ENCODE results near the gene GAS2L3. TPM values are rescaled to one million over a fixed set of nuclear protein-coding genes. Genes with fewer than 3 reads are reported as not detected.

GAS2L3 gene
- total and polyA plus RNA-seq, 2 of the 8 experiments (the other 6 are each of a cell fraction or from before 2014, with no cell fraction given), result 2.1 to 19.3 TPM

DNA sequence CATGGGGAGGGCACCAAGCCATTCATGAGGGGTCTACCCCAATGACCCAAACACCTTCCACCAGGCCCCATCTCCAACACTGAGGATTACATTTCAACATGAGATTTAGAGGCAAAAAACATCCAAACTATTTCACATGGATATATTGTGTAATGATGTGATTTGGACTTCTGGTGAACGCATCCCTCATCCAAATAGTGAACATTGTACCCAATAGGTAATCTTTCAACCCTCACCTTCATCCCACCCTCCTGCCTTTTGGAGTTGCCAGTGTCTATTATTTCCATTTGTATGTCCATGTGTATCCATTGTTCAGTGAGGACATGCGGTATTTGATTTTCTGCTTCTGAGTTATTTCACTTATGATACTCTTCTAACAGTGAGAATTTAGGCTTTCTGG lies 16.1 kb upstream of the GAS2L3 start (continued):
- TF ChIP-seq, protein P1, sequence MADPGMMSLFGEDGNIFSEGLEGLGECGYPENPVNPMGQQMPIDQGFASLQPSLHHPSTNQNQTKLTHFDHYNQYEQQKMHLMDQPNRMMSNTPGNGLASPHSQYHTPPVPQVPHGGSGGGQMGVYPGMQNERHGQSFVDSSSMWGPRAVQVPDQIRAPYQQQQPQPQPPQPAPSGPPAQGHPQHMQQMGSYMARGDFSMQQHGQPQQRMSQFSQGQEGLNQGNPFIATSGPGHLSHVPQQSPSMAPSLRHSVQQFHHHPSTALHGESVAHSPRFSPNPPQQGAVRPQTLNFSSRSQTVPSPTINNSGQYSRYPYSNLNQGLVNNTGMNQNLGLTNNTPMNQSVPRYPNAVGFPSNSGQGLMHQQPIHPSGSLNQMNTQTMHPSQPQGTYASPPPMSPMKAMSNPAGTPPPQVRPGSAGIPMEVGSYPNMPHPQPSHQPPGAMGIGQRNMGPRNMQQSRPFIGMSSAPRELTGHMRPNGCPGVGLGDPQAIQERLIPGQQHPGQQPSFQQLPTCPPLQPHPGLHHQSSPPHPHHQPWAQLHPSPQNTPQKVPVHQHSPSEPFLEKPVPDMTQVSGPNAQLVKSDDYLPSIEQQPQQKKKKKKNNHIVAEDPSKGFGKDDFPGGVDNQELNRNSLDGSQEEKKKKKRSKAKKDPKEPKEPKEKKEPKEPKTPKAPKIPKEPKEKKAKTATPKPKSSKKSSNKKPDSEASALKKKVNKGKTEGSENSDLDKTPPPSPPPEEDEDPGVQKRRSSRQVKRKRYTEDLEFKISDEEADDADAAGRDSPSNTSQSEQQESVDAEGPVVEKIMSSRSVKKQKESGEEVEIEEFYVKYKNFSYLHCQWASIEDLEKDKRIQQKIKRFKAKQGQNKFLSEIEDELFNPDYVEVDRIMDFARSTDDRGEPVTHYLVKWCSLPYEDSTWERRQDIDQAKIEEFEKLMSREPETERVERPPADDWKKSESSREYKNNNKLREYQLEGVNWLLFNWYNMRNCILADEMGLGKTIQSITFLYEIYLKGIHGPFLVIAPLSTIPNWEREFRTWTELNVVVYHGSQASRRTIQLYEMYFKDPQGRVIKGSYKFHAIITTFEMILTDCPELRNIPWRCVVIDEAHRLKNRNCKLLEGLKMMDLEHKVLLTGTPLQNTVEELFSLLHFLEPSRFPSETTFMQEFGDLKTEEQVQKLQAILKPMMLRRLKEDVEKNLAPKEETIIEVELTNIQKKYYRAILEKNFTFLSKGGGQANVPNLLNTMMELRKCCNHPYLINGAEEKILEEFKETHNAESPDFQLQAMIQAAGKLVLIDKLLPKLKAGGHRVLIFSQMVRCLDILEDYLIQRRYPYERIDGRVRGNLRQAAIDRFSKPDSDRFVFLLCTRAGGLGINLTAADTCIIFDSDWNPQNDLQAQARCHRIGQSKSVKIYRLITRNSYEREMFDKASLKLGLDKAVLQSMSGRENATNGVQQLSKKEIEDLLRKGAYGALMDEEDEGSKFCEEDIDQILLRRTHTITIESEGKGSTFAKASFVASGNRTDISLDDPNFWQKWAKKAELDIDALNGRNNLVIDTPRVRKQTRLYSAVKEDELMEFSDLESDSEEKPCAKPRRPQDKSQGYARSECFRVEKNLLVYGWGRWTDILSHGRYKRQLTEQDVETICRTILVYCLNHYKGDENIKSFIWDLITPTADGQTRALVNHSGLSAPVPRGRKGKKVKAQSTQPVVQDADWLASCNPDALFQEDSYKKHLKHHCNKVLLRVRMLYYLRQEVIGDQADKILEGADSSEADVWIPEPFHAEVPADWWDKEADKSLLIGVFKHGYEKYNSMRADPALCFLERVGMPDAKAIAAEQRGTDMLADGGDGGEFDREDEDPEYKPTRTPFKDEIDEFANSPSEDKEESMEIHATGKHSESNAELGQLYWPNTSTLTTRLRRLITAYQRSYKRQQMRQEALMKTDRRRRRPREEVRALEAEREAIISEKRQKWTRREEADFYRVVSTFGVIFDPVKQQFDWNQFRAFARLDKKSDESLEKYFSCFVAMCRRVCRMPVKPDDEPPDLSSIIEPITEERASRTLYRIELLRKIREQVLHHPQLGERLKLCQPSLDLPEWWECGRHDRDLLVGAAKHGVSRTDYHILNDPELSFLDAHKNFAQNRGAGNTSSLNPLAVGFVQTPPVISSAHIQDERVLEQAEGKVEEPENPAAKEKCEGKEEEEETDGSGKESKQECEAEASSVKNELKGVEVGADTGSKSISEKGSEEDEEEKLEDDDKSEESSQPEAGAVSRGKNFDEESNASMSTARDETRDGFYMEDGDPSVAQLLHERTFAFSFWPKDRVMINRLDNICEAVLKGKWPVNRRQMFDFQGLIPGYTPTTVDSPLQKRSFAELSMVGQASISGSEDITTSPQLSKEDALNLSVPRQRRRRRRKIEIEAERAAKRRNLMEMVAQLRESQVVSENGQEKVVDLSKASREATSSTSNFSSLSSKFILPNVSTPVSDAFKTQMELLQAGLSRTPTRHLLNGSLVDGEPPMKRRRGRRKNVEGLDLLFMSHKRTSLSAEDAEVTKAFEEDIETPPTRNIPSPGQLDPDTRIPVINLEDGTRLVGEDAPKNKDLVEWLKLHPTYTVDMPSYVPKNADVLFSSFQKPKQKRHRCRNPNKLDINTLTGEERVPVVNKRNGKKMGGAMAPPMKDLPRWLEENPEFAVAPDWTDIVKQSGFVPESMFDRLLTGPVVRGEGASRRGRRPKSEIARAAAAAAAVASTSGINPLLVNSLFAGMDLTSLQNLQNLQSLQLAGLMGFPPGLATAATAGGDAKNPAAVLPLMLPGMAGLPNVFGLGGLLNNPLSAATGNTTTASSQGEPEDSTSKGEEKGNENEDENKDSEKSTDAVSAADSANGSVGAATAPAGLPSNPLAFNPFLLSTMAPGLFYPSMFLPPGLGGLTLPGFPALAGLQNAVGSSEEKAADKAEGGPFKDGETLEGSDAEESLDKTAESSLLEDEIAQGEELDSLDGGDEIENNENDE (IDR thresholded peaks at IDR 0.05; ENCODE audit: insufficient replicate concordance, low read length), result no peak
- TF ChIP-seq CTBP2 (IDR thresholded peaks at IDR 0.05; ENCODE audit: borderline replicate concordance, insufficient read depth, insufficient read length, low read length), result no peak
- TF ChIP-seq, protein P2, sequence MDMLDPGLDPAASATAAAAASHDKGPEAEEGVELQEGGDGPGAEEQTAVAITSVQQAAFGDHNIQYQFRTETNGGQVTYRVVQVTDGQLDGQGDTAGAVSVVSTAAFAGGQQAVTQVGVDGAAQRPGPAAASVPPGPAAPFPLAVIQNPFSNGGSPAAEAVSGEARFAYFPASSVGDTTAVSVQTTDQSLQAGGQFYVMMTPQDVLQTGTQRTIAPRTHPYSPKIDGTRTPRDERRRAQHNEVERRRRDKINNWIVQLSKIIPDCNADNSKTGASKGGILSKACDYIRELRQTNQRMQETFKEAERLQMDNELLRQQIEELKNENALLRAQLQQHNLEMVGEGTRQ (IDR thresholded peaks at IDR 0.05; ENCODE audit: low read length), result no peak
- no peak for TF ChIP-seq EGR1 (IDR thresholded peaks at IDR 0.05; ENCODE audit: borderline replicate concordance, low read depth, low read length)
- TF ChIP-seq TAF1 (IDR thresholded peaks at IDR 0.05; ENCODE audit: low read depth, low read length), result no peak
- TF ChIP-seq JUND (IDR thresholded peaks at IDR 0.05; ENCODE audit: low read length), result no peak
- no peak for TF ChIP-seq SAP30 (IDR thresholded peaks at IDR 0.05; ENCODE audit: insufficient read depth, insufficient replicate concordance, low read length)
- no peak for TF ChIP-seq SIRT6 (IDR thresholded peaks at IDR 0.05; ENCODE audit: low read length)
